Heart left ventricle (tissue), 16 donors: ENCODE measurements around the gene STK24. TPM values are rescaled to one million over a fixed set of nuclear protein-coding genes. Genes with fewer than 3 reads are reported as not detected.

Source experiments
- ATAC-seq, 4 donors: fragments of 200-7000 bp; cut with Tn5 transposase; one replicate each; pipeline ENCODE4 v1.9.1; 2020 to 2022; ENCODE audit warnings: moderate library complexity in 4 of 4, mild to moderate bottlenecking in 3 of 4, moderate number of reproducible peaks in 1 of 4
- DNase-seq, 5 donors: peaks; one replicate each; pipeline ENCODE4 v3.0.0-alpha.2; 2020
- H3K27ac ChIP-seq, 12 donors: fragments of 200-600 bp; sonication (generic) in 4 of 12; one replicate each; pipeline versions ENCODE4 v1.5.0 to v1.8.0; 2016 to 2022; ENCODE audit warnings: mild to moderate bottlenecking in 2 of 12
- H3K27me3 ChIP-seq, 9 donors: fragments of 200-600 bp; sonication (generic) in 2 of 9; one replicate each; pipeline versions ENCODE4 v1.5.1 to v1.8.0; 2016 to 2022; ENCODE audit warnings: mild to moderate bottlenecking in 3 of 9
- H3K36me3 ChIP-seq, 9 donors: fragments of 200-600 bp; sonication (generic) in 2 of 9; one replicate each; pipeline versions ENCODE4 v1.5.0 to v1.8.0; 2018 to 2022; ENCODE audit warnings: mild to moderate bottlenecking in 2 of 9
- H3K4me1 ChIP-seq, 12 donors: fragments of 200-600 bp; sonication (generic) in 4 of 12; one replicate each; pipeline versions ENCODE4 v1.5.0 to v1.8.0; 2016 to 2022; ENCODE audit warnings: mild to moderate bottlenecking in 3 of 12
- H3K4me3 ChIP-seq, 12 donors: fragments of 200-600 bp; sonication (generic) in 4 of 12; one replicate each; pipeline versions ENCODE4 v1.5.0 to v1.8.0; 2017 to 2022; ENCODE audit warnings: mild to moderate bottlenecking in 9 of 12, moderate library complexity in 4 of 12
- H3K9me3 ChIP-seq, 12 donors: fragments of 200-600 bp; sonication (generic) in 4 of 12; one replicate each; pipeline versions ENCODE4 v1.5.0 to v1.8.0; 2016 to 2022; ENCODE audit warnings: mild to moderate bottlenecking in 1 of 12
- CTCF ChIP-seq, 12 donors: fragments of 200-600 bp; sonication (generic) in 4 of 12; IDR thresholded peaks; one replicate each; pipeline versions ENCODE4 v1.5.0 to v1.8.0; 2018 to 2022; ENCODE audit warnings: antibody characterized with exemption in 12 of 12, mild to moderate bottlenecking in 5 of 12
- POLR2A ChIP-seq, 2 donors: fragments of 450-650 bp; IDR thresholded peaks; one replicate each; pipeline ENCODE4 v1.6.1; 2017; ENCODE audit warnings: antibody characterized with exemption in 2 of 2, mild to moderate bottlenecking in 2 of 2, moderate library complexity in 2 of 2
- WGBS, 4 donors: extraction: QIAGEN DNeasy Blood & Tissue Kit in 2 of 4; methylation state at CpG; one replicate each; pipeline versions ENCODE4 v1.1.5 to v1.1.7; 2013 to 2018; 5-methylcytosine and 5-hydroxymethylcytosine counted together
- intact Hi-C, 10 donors: fragments of 100-400 bp; cut with DNase I; formaldehyde crosslinking; loops; one replicate each; pipeline versions ENCODE4 v1.11.1 to v1.14.2; 2022
- polyA plus RNA-seq, 2 donors: library from polyadenylated mRNA; stranded (reverse); fragments of 200-250 nt; gene quantifications; one replicate each; pipeline ENCODE4 v1.2.3, GENCODE V29; 2013
- total RNA-seq, 9 donors: library from RNA; depleted of rRNA in 2 of 9; stranded (reverse); fragments of >200 nt in 2 of 9; fragmentation: NEBNext Ultra II Directional in 3 of 9; extraction: Animal tissue kit (Norgen Biotek cat#: 25700) in 3 of 9; gene quantifications; one replicate each; pipeline versions ENCODE4 v1.1.0 to v1.2.4, GENCODE V29; 2016 to 2023
- donor health status: ischemic (EF 13 %, LVEDD 7.1; RV severe dilation, severe dysfunction).
- donor health status: healthy with polysubstance abuse.
- donor health status: DM: no; HTN: yes; CAD: no.
- donor health status: DM: no; HTN: no; CAD: no.
- donor health status: ischemic (EF 25% LVEDD 6.9; RV normal size, moderate dysfunction).
- donor health status: ischemic (EF 25% LVEDD 5.7; RV mildly dilated, moderate dysfunction).
- donor health status: healthy.
- donor health status: DM: yes; HTN: yes; CAD: no.
- donor health status: ischemic (EF 35%, LVEDD 5.7; RV mildly dilated, moderate dysfunction).
- donor health status: nonischemic (EF 11% LVEDD 7.7; RV severe dilation, severe dysfunction).
- donor health status: DM: yes; HTN: yes; CAD: no.
- donor health status: PGD.
- donor health status: ischemic (EF 29% LVEDD 5.4; RV normal size, mild dysfunction).
- donor health status: nonischemic (EF 23%, LVEDD 6.1; RV moderate dilation, normal function).

The STK24 gene
- total and polyA plus RNA-seq, 11 donors = 26.6 to 82.6 (median 59.6) TPM

- intact Hi-C loops = loop anchor here in 1 of 10 donors (10.0 kb wide), 1 partner anchor 569 kb away; no protein-coding TSS in a partner anchor
- WGBS, 4 donors = 69 to 79% (median 76%) methylated on average over 7 of the region's 7 CpGs
- Histone ChIP-seq H3K36me3 (peaks cover 0 to 53% (median 4%) of the 10 kb centered on the region in 9 donors), H3K27ac (no peak overlapping the region), H3K4me3 (no peak overlapping the region), H3K9me3 (no peaks in the 10 kb centered on the region), H3K27me3 (no peaks in the 10 kb centered on the region), H3K4me1 (peaks cover 0 to 9% (median 0%) of the 10 kb centered on the region in 12 donors)
- TF ChIP-seq CTCF (IDR thresholded peaks at IDR 0.05) (no peak), POLR2A (IDR thresholded peaks at IDR 0.05) (no peak)
- no peak for ATAC-seq
- DNase-seq = no peak
Measured at GRCh38 chr13:98423417-98423816, 153.5 kb downstream of the STK24 start.

GRCh38 chr13:98422046-98422445 lies 154.9 kb downstream of the STK24 start:
- intact Hi-C loops = loop anchor here in 1 of 10 donors (10.0 kb wide), 1 partner anchor 567 kb away; no protein-coding TSS in a partner anchor
- Histone ChIP-seq H3K4me3 (no peak overlapping the region), H3K27ac (no peak overlapping the region), H3K4me1 (no peaks in the 10 kb centered on the region), H3K36me3 (peaks cover 0 to 61% (median 4%) of the 10 kb centered on the region in 9 donors), H3K9me3 (no peaks in the 10 kb centered on the region), H3K27me3 (no peaks in the 10 kb centered on the region)
- TF ChIP-seq POLR2A (IDR thresholded peaks at IDR 0.05) (no peak), CTCF (IDR thresholded peaks at IDR 0.05) (no peak)
- no peak for DNase-seq
- ATAC-seq = no peak
- 91 to 94% (median 93%) methylated on average over 9 of the region's 9 CpGs for WGBS, 4 donors

GRCh38 chr13:98420554-98421175 lies 156.2 kb downstream of the STK24 start:
- no peaks in the 10 kb centered on the region for H3K9me3 ChIP-seq
- DNase-seq = no peak
- H3K36me3 ChIP-seq = peaks cover 0 to 57% (median 4%) of the 10 kb centered on the region in 9 donors
- ATAC-seq = no peak
- H3K27me3 ChIP-seq = no peaks in the 10 kb centered on the region
- intact Hi-C loops = loop anchor here in 1 of 10 donors (10.0 kb wide), 1 partner anchor 566 kb away; no protein-coding TSS in a partner anchor
- 87 to 92% (median 91%) methylated on average over 6 of the region's 6 CpGs for WGBS, 4 donors
- no peak overlapping the region for H3K4me3 ChIP-seq
- no peak overlapping the region for H3K27ac ChIP-seq
- no peak for TF ChIP-seq POLR2A (IDR thresholded peaks at IDR 0.05)
- no peak for TF ChIP-seq CTCF (IDR thresholded peaks at IDR 0.05)
- no peaks in the 10 kb centered on the region for H3K4me1 ChIP-seq

GRCh38 chr13:98419786-98420553 lies 156.9 kb downstream of the STK24 start:
- intact Hi-C loops = loop anchor here in 1 of 10 donors (10.0 kb wide), 1 partner anchor 565 kb away; no protein-coding TSS in a partner anchor
- TF ChIP-seq POLR2A (IDR thresholded peaks at IDR 0.05) (no peak), CTCF (IDR thresholded peaks at IDR 0.05) (no peak)
- ATAC-seq (no peak), DNase-seq (no peak)
- Histone ChIP-seq H3K27ac (no peak overlapping the region), H3K36me3 (peaks cover 0 to 58% (median 3%) of the 10 kb centered on the region in 9 donors), H3K4me1 (no peaks in the 10 kb centered on the region), H3K9me3 (no peaks in the 10 kb centered on the region), H3K4me3 (no peak overlapping the region), H3K27me3 (no peaks in the 10 kb centered on the region)
- 92 to 94% (median 93%) methylated on average over 13 to 14 of the region's 14 CpGs for WGBS, 4 donors
